Measurements from ENCODE around the gene ELF4.

Gene ELF4

DNA sequence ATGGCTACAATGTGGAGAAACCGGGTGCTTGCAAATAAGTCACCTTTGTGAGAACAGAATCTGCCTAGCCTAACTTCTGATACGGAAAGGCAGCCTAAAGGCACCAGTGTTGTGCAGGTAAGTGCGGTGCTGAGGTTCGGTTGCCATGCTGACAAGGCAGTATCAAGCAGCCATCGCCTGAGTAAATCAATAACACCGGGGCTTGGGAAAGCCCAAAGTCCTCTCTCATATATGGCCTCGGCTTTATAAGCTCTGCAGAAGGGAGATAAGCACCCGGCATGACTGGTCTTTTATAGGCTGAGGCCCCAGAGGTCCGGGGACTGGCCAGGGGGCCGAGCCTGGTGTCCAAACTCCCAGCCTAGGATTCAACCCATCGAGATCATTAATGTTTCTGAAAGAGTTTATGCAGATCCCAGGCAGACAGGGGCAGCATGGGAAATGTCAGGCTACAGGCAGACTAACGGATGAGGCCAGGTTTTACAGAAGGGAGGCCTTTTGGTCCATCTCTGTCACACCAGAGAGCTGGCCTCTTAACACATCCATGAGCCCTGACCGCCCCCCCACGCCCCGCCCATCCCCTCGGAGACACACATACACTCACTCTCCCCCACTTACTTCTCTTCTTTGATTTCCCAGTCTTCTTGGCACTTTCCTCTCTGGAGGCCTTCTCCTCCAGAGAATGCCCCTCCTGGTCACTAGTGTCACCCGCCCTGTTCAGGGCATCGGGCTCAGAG, 38.5 kb downstream of the ELF4 start:
- TF ChIP-seq, protein P1, sequence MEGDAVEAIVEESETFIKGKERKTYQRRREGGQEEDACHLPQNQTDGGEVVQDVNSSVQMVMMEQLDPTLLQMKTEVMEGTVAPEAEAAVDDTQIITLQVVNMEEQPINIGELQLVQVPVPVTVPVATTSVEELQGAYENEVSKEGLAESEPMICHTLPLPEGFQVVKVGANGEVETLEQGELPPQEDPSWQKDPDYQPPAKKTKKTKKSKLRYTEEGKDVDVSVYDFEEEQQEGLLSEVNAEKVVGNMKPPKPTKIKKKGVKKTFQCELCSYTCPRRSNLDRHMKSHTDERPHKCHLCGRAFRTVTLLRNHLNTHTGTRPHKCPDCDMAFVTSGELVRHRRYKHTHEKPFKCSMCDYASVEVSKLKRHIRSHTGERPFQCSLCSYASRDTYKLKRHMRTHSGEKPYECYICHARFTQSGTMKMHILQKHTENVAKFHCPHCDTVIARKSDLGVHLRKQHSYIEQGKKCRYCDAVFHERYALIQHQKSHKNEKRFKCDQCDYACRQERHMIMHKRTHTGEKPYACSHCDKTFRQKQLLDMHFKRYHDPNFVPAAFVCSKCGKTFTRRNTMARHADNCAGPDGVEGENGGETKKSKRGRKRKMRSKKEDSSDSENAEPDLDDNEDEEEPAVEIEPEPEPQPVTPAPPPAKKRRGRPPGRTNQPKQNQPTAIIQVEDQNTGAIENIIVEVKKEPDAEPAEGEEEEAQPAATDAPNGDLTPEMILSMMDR (IDR thresholded peaks at IDR 0.05; ENCODE audit: borderline replicate concordance, control extremely low read depth, extremely low read depth, insufficient read depth, missing control alignments) = no peak
- DNase-seq (ENCODE audit: low spot score) = no peak
- in situ Hi-C loops (cut with MboI; ENCODE audit: low sequenced_read_pairs, unreplicated experiment) = loop anchor here (10.0 to 25.0 kb wide), 2 partner anchors 123 to 459 kb away; no protein-coding TSS in a partner anchor

DNA sequence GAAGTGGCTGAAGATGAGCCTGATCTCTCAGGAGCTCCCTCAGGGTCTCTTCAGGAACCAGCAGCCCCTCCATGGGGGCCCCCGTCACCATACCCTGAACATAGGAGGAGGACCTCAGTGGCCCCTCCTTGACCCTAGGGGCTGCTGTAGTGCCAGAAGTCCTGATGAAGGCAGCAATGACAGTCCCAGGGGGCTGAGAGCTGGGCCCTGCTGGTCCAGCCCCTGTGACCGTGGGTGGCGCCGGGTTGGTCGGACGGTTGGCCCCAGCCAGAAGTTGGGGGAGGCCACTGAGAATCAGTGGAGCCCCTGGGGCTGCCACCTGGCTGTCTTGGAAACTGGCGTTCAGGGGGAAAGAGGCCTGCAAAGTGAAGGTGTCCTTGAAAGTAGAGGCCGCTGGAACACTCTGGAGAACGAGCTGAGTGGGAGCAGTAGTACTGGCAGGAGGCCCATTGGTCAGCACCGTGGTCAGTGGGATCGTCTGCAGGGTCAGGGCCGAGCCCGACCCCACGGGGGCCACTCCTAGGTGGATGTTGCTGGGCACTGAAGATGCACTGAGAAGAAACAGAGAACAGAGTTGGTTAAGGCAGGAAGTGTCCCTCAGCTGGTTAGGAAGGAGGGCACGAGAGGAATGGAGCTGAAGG, 43.2 kb downstream of the ELF4 start:
- in situ Hi-C loops (cut with MboI; ENCODE audit: low sequenced_read_pairs, unreplicated experiment) = loop anchor here (25.0 kb wide), 1 partner anchor 455 kb away; no protein-coding TSS in a partner anchor
- DNase-seq (ENCODE audit: low spot score) = no peak

DNA sequence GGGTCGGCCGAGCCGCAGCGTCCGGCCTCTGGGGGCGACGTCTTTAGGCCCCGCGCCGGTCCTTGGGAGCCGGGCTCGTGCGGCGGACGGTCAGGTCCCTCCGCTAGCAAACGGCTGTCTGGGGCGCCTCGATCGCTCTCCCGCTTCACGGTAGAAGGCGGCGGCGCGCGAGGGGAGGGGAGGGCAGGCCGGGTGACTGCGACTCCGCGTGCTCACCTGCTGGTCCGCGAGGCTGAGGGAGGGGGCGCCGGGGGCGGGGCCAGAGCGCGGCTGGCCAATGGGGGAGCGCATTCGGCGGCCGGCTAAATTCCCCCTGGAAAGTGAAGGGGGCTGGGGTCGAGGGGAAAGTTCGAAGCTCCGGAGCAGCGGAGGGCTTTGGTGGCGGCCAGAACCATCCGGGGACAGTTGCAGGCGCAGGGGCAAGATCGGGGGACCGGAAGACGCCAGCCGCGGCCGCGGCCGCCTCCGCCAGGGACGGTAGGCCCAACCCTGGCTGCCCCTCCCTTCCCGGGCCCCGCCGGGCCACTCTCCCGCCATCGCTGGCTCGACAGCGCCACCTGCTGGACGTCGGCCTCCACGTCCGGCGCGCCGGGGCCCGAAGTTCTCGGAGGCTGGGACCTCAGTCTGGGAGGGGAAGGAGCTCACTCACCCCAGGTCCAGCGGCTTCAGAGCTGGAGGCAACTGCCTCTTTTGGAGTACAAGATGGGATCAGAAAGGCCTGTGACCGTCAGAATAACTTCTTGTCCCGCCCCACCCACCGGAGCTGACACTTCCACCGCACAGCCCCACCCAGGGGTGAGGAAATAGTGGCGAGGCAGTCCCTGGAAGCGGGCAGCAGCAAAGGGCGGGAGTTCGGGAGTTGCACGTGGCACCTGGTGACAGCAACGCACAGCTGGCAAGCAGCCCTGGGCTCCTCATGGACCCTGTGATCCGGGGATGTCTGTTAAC, 49.9 kb downstream of the ELF4 start:
- DNase-seq (ENCODE audit: low spot score) = peak; percentile 93
- in situ Hi-C loops (cut with MboI; ENCODE audit: low sequenced_read_pairs, unreplicated experiment) = loop anchor here (25.0 kb wide), 1 partner anchor 448 kb away; no protein-coding TSS in a partner anchor
- TF ChIP-seq, protein P1 (IDR thresholded peaks at IDR 0.05; ENCODE audit: borderline replicate concordance, control extremely low read depth, extremely low read depth, insufficient read depth, missing control alignments) = peak; percentile 96

More for the DNA sequence above, 43.2 kb downstream of the ELF4 start:
- TF ChIP-seq, protein P1 (IDR thresholded peaks at IDR 0.05; ENCODE audit: borderline replicate concordance, control extremely low read depth, extremely low read depth, insufficient read depth, missing control alignments) = no peak

DNA sequence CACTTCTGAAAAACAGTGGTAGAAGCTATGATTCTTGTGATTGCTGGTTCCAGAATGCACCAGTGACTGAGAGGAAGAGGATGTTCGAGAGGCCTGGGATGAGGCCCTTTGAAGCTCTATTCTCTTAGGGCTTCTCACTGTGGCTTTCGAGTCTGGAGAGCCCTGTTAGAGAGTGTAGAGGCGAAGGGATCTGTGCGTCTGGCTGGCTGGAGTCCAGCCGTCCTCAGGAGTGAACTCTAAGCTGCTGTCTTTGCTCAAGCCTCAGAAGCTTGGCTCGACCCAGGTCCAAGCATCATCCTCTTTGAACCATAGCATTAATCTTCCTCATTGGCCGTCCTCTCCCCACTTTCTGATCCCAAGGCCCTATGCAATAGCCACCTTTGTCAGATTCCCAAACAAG, 51.6 kb downstream of the ELF4 start:
- TF ChIP-seq, protein P1 (IDR thresholded peaks at IDR 0.05; ENCODE audit: borderline replicate concordance, control extremely low read depth, extremely low read depth, insufficient read depth, missing control alignments) = no peak
- in situ Hi-C loops (cut with MboI; ENCODE audit: low sequenced_read_pairs, unreplicated experiment) = loop anchor here (25.0 kb wide), 1 partner anchor 446 kb away; no protein-coding TSS in a partner anchor

DNA sequence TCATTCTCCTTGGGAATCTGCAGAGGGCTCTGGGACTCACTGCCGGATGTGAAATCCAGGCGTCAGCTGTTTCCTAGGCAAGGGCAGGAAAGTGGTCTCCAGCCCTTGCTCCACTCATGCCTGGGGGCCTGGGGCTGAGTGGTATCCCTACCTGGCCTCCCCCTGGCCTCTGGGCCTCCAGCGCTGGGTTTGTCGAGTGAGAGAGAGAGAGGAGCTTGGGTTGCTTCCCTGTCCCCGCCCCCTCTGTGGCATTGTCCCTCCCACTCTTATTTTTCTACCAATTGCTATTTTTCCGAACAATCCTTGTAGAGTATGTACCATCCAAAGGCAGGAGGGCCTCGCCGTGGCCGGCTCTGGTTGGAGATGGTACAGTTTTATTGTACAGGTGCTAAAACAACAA, 53.1 kb downstream of the ELF4 start:
- in situ Hi-C loops (cut with MboI; ENCODE audit: low sequenced_read_pairs, unreplicated experiment) = loop anchor here (25.0 kb wide), 1 partner anchor 445 kb away; no protein-coding TSS in a partner anchor
- no peak for DNase-seq (ENCODE audit: low spot score)
- TF ChIP-seq, protein P1 (IDR thresholded peaks at IDR 0.05; ENCODE audit: borderline replicate concordance, control extremely low read depth, extremely low read depth, insufficient read depth, missing control alignments) = no peak

More for the DNA sequence above, 51.6 kb downstream of the ELF4 start:
- DNase-seq (ENCODE audit: low spot score) = no peak

DNA sequence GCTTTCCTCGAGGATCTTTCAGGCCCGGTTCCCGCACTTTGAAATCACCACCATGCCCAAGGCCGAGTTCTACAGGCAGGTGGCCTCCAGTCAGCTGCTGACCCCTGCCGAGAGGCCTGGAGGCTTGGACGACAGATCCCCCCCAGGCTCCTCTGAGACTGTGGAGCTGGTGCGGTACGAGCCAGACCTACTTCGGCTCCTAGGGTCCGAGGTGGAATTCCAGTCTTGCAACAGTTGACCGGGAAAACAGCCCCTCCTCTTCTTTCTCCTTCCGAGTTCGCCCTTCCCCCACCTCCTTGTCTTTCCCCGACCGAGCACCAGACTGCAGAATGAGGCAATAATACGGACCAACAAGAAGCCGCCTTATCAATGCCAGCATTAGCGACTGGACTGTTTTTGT, 54.4 kb downstream of the ELF4 start:
- TF ChIP-seq, protein P1 (IDR thresholded peaks at IDR 0.05; ENCODE audit: borderline replicate concordance, control extremely low read depth, extremely low read depth, insufficient read depth, missing control alignments) = no peak
- in situ Hi-C loops (cut with MboI; ENCODE audit: low sequenced_read_pairs, unreplicated experiment) = loop anchor here (25.0 kb wide), 1 partner anchor 444 kb away; no protein-coding TSS in a partner anchor

More for the DNA sequence above, 54.4 kb downstream of the ELF4 start:
- no peak for DNase-seq (ENCODE audit: low spot score)
